GM12878 (cell line): ENCODE measurements around the gene TEX2. TPM values are rescaled to one million over a fixed set of nuclear protein-coding genes. Genes with fewer than 3 reads are reported as not detected.

Experiments used
- ATAC-seq: fragments of 200-7000 bp; cut with Tn5 transposase; 3 replicates; pipeline ENCODE4 v1.9.1; 2020; ENCODE audit warnings: mild to moderate bottlenecking, moderate library complexity
- BruUV-seq: library from RNA; stranded (reverse); fragments of 400-500 nt; replicated peaks from 2 replicates; lab custom pipeline; 2021; lab: Mats Ljungman, UMichigan
- CTCF ChIA-PET: fragments of 300-600 bp; sonication (Branson Sonifier 250); formaldehyde crosslinking; extraction: SDS; loops from one replicate; lab custom pipeline; 2021; ENCODE audit warnings: inconsistent platforms; lab: Yijun Ruan, JAX
- POLR2A ChIA-PET: fragments of 350-600 bp; formaldehyde crosslinking; extraction: SDS; loops from one replicate; lab custom pipeline; 2021; ENCODE audit warnings: inconsistent platforms; lab: Charles Lee
- RAD21 ChIA-PET: fragments of 300-600 bp; sonication (Branson Sonifier 250); formaldehyde crosslinking; loops from one replicate; lab custom pipeline; 2023; ENCODE audit warnings: antibody characterized with exemption; ENCODE audit not compliant: unreplicated experiment; lab: Charles Lee
- SMC1A ChIA-PET: fragments of 300-600 bp; sonication (Branson Sonifier 250); formaldehyde crosslinking; loops from one replicate; lab custom pipeline; 2023; ENCODE audit not compliant: unreplicated experiment, uncharacterized antibody; lab: Charles Lee
- DNase-seq: peaks from one replicate; pipeline ENCODE4 v3.0.0-alpha.2; 2011; ENCODE audit warnings: low read depth, low spot score
- FAIRE-seq: peaks from 3 replicates; lab custom pipeline; 2011; peaks lifted over from hg19 to GRCh38; lab: Jason Lieb, UNC
- H2AFZ ChIP-seq: 2 replicates; pipeline ENCODE4 v1.6.0; 2011; ENCODE audit warnings: low read depth, low read length, control low read depth; ENCODE audit not compliant: control insufficient read depth
- H3K27ac ChIP-seq: 2 replicates; pipeline ENCODE4 v1.5.1; 2011; ENCODE audit warnings: control low read depth; ENCODE audit not compliant: control insufficient read depth, insufficient read depth
- H3K27me3 ChIP-seq, 2 experiments: replicated peaks in 1 of 2; 2 replicates each; pipeline versions ENCODE4 v1.6.0 to v1.6.1; 2011; ENCODE audit warnings: low read length in 1 of 2; ENCODE audit not compliant: control insufficient read depth in 2 of 2, insufficient read depth in 2 of 2
- H3K36me3 ChIP-seq, 2 experiments: 2 replicates each; pipeline ENCODE4 v1.5.1; 2011; ENCODE audit warnings: low read length in 1 of 2; ENCODE audit not compliant: control insufficient read depth in 2 of 2, insufficient read depth in 2 of 2
- H3K4me1 ChIP-seq: 2 replicates; pipeline ENCODE4 v1.6.1; 2011; ENCODE audit warnings: mild to moderate bottlenecking, low read length, moderate library complexity, mixed read lengths; ENCODE audit not compliant: control insufficient read depth, insufficient read depth
- H3K4me2 ChIP-seq: 2 replicates; pipeline ENCODE4 v1.6.0; 2011; ENCODE audit warnings: control low read depth; ENCODE audit not compliant: control insufficient read depth, insufficient read depth
- H3K4me3 ChIP-seq: fragments of 200-600 bp; sonication (generic); 2 replicates; pipeline ENCODE4 v1.5.1; 2016
- H3K79me2 ChIP-seq: 2 replicates; pipeline ENCODE4 v1.6.0; 2011; ENCODE audit warnings: low read length; ENCODE audit not compliant: control insufficient read depth, insufficient read depth
- H3K9ac ChIP-seq: 2 replicates; pipeline ENCODE4 v1.8.0; 2011; ENCODE audit warnings: low read length, control low read depth, mixed read lengths; ENCODE audit not compliant: control insufficient read depth, insufficient read depth
- H3K9me3 ChIP-seq: replicated peaks from 3 replicates; pipeline ENCODE4 v1.5.1; 2011; ENCODE audit warnings: mild to moderate bottlenecking, low read length; ENCODE audit not compliant: control insufficient read depth, insufficient read depth
- H4K20me1 ChIP-seq: 2 replicates; pipeline ENCODE4 v1.6.0; 2011; ENCODE audit not compliant: control insufficient read depth, insufficient read depth
- E2F8 ChIP-seq: fragments of 450-650 bp; IDR thresholded peaks from 2 replicates; pipeline ENCODE4 v1.6.1; 2018; ENCODE audit warnings: mild to moderate bottlenecking, low read depth, moderate library complexity; ENCODE audit not compliant: partially characterized antibody
- RELB ChIP-seq: fragments of 450-650 bp; IDR thresholded peaks from 2 replicates; pipeline ENCODE4 v1.6.1; 2017; ENCODE audit warnings: low read depth, mild to moderate bottlenecking, moderate library complexity
- TARDBP ChIP-seq: IDR thresholded peaks from 2 replicates; pipeline ENCODE4 v1.6.1; 2016; ENCODE audit warnings: borderline replicate concordance
- WGBS: methylation state at CpG from one replicate; pipeline ENCODE4 v1.1.6; 2016; ENCODE audit warnings: low lambda C conversion rate; ENCODE audit not compliant: insufficient replicate concordance, insufficient coverage; ENCODE audit errors: missing lambda C conversion rate; 5-methylcytosine and 5-hydroxymethylcytosine counted together
- in situ Hi-C: fragments of 300-500 bp; cut with MboI; formaldehyde crosslinking; loops from 9 replicates; pipeline ENCODE4 v1.14.3; 2018; ENCODE audit warnings: mixed read lengths
- intact Hi-C: fragments of 100-400 bp; cut with micrococcal nuclease; formaldehyde crosslinking; loops from one replicate; pipeline ENCODE4 v1.14.2; 2022; ENCODE audit not compliant: unreplicated experiment
- polyA plus RNA-seq, 11 experiments: library from polyadenylated mRNA; depleted of rRNA in 4 of 11; unstranded in 6 of 11; stranded (reverse) in 5 of 11; fragments of >200 nt; fragmentation: Nextera tagmentation in 4 of 11; fragmentation: Illumina TruSeq in 1 of 11; extraction: Ambion mirVana in 4 of 11; extraction: Trizol in 1 of 11; gene quantifications; 1 replicate in 1 of 11; 2 replicates in 10 of 11; pipeline versions ENCODE4 v1.2.1 to v1.2.3, GENCODE V29; 2011 to 2016; ENCODE audit warnings: inconsistent platforms in 2 of 11, missing spikeins in 2 of 11, low read depth in 1 of 11
- total RNA-seq, 4 experiments: library from RNA; depleted of rRNA in 3 of 4; stranded (reverse); fragments of >200 nt in 3 of 4; fragmentation: Illumina TruSeq in 1 of 4; extraction: Trizol in 1 of 4; gene quantifications; 2 replicates each; pipeline versions ENCODE4 v1.2.1 to v1.2.3, GENCODE V29; 2013 to 2021
- TF ChIP-seq, protein P1 (sequence below): IDR thresholded peaks from 2 replicates; pipeline ENCODE4 v1.6.1; 2012; ENCODE audit warnings: low read depth, low read length, improper control_type of control experiment

TEX2 gene
- total and polyA plus RNA-seq, 10 of the 15 experiments (the other 5 are each of a cell fraction or from before 2014, with no cell fraction given) = 3.8 to 19.9 (median 15.8) TPM

DNA sequence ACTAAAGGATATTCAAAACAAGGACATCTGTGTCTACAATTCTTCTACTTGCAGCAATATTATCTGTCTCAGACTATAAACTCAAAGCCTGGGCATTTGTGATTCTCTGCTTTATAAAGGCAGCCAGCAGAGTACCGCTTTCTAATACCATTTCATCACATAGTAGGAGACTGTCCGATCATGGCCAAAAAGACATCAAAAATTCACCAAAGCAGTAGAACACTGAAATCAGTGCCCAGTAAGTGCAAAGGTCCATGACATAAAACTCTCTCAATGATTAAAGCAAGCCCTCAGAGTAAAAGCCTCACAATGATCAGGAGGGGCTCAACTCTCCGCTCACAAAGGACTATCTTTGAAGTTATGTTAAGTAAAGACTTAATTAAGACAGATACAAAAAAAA lies 156.1 kb downstream of the TEX2 start:
- H3K4me3 ChIP-seq = no peak overlapping the region
- 0 out of 4 replicates have a peak, but pooled peaks cover 0 to 2% of the 10 kb centered on the region in 2 experiments for H3K36me3 ChIP-seq
- no peaks in the 10 kb centered on the region; the same call in 2 of the 3 replicates for H3K9me3 ChIP-seq
- DNase-seq (no peak), ATAC-seq (no peak), FAIRE-seq (no peak)
- no peak overlapping the region; the same call in 1 of the 2 replicates for H3K4me2 ChIP-seq
- 100% methylated on average over 3 of the region's 3 CpGs for WGBS
- BruUV-seq = no TSS peak
- H4K20me1 ChIP-seq = no peaks in the 10 kb centered on the region
- POLR2A ChIA-PET = interaction anchor here (0.9 to 2.0 kb wide), 3 partner anchors 15 to 31 kb away, joined by 3 to 7 read pairs (median 3); no protein-coding TSS in a partner anchor
- intact Hi-C loops (no loop called here), in situ Hi-C loops (no loop called here)
- H3K27ac ChIP-seq = no peak overlapping the region
- no peaks in the 10 kb centered on the region for H3K27me3 ChIP-seq
- H3K9ac ChIP-seq = no peak overlapping the region
- RAD21 ChIA-PET = interaction anchor here (0.8 kb wide), 1 partner anchor 24 kb away, joined by 3 read pairs; no protein-coding TSS in a partner anchor
- no peak for TF ChIP-seq E2F8
- TF ChIP-seq TARDBP = no peak
- no peak for TF ChIP-seq RELB
- TF ChIP-seq, protein P1, sequence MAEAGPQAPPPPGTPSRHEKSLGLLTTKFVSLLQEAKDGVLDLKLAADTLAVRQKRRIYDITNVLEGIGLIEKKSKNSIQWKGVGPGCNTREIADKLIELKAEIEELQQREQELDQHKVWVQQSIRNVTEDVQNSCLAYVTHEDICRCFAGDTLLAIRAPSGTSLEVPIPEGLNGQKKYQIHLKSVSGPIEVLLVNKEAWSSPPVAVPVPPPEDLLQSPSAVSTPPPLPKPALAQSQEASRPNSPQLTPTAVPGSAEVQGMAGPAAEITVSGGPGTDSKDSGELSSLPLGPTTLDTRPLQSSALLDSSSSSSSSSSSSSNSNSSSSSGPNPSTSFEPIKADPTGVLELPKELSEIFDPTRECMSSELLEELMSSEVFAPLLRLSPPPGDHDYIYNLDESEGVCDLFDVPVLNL = no peak
- peaks cover 40% of the 10 kb centered on the region for H3K4me1 ChIP-seq
- no peak overlapping the region for H2AFZ ChIP-seq
- CTCF ChIA-PET = interaction anchor here (1.2 to 4.5 kb wide), 2 partner anchors 26 to 78 kb away, joined by 3 to 15 read pairs; no protein-coding TSS in a partner anchor
- peaks cover 13% of the 10 kb centered on the region for H3K79me2 ChIP-seq
- SMC1A ChIA-PET = interaction anchor here (1.0 to 2.0 kb wide), 4 partner anchors 8 to 26 kb away, joined by 3 to 10 read pairs (median 4); no protein-coding TSS in a partner anchor
